Measurements from ENCODE around the gene ARHGEF12. TPM values are rescaled to one million over a fixed set of nuclear protein-coding genes. Genes with fewer than 3 reads are reported as not detected.

Gene ARHGEF12
- total RNA-seq = 145 TPM

DNA sequence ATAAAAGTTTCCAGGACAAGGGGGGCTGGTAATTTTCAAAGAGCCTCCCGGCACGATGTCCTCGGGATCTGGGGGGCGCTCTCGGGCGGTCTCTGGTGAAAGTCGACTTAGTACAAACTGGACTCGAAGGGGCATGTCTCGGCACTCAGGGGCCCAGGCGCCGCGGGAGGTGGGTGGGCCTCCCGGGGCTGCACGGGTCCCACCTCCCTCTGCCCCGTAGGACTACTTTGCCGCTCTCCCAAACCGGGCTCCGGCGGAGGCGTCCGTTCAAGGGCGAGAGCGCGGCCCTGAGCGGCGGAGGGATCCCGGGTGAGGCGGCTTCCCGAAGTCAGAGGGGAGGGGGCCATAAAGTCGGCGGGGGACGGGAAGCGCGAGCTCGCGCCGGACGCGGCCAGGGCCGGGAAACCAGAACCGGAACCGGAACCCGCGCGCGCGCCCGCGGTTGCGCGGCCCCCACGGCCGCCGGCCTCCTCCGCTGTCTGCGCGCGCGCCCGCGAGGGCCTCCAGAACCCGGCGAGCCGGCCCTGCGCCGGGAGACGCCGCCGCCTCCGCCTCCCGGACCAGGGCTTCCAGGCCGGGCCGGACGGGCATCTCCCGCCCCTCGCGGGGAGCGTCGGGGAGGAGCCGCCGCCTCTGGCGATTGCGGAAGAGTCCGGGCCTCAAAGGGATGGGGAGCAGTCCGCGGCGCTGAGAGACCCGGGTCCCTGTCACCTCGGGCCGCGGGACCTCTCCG, at the start of gene ARHGEF12:
TSS of gene ARHGEF12 (plus strand) at position 506 of the 733 bp plus-strand sequence. CDS start 831 bp downstream, outside the sequence.
- ATAC-seq (peak; percentile 89), DNase-seq (ENCODE audit: low spot score) (peak; percentile 98)
- intact Hi-C loops (cut with DNase I) = loop anchor here (10.0 kb wide), 1 partner anchor 89 kb away; no protein-coding TSS in a partner anchor

GRCh38 chr11:120288021-120288420, 48.2 kb upstream of the ARHGEF12 start:
- ATAC-seq = no peak
- no peak for DNase-seq (ENCODE audit: low spot score)
- intact Hi-C loops (cut with DNase I) = no loop called here

- no peak for ATAC-seq
- DNase-seq (ENCODE audit: low spot score) = no peak
- intact Hi-C loops (cut with DNase I) = no loop called here
These were observed 46.8 kb upstream of the ARHGEF12 start for GRCh38 chr11:120289426-120289825.

DNA sequence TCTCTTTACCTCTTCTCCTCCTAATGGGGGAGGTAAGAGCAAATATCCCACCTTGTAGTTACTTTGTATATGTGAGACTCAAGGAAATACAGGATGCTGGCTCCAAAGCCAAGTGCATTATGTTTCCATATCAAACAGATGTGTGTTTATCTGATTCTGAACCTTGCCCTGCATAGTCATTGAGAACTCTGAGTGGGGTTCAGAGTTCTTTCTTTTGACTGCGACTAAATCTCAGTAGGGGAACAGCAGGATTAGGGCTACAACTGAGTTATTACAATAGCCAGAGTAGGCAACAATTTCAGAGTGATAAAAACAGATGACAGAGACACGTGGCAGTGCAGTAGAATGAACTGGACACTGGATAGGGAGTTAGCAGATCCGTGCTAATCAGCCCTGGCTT, 45.3 kb upstream of the ARHGEF12 start:
- ATAC-seq (no peak), DNase-seq (ENCODE audit: low spot score) (no peak)
- intact Hi-C loops (cut with DNase I) = no loop called here

DNA sequence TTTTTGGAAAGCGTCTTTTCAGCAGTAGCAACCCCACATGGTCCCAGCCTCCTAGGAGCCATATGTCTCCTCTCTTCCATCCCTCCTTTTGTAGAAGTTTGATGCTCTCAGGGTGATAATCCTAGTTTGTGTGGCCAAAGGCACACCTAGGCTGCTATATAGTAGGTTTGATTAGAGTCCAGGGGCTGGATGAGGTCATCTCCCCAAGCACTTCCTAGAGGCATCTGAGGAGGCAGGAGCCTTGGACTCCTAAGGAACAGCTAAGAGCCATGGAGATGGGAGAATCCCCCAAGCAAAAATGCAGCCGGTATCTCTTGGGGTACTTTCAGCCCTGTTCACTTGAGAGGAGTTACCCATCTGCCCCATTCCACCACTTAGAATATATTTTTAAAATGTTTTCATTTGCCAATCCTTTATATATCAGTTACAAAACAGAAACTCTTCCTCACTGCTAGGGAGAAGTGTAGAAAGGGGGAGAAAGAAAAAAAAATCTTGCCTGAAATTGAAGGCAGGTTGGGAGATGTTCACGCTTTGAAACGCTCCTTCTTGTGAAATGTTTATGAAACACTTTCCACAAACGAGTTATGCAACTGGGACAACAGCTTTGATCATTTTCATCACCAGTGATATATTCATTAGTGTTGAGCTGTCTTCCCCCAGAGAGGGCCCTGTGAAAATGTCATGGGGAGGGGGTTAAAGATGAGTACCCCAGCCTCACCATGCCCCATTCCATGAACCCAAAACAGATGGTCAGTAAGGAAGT, 43.0 kb upstream of the ARHGEF12 start:
- DNase-seq (ENCODE audit: low spot score) = no peak

GRCh38 chr11:120294096-120294495, 42.1 kb upstream of the ARHGEF12 start:
- ATAC-seq = no peak
- intact Hi-C loops (cut with DNase I) = no loop called here
- no peak for DNase-seq (ENCODE audit: low spot score)

More for the DNA sequence above, 43.0 kb upstream of the ARHGEF12 start:
- ATAC-seq = no peak
- intact Hi-C loops (cut with DNase I) = no loop called here

GRCh38 chr11:120295099-120295498, 41.1 kb upstream of the ARHGEF12 start:
- no peak for DNase-seq (ENCODE audit: low spot score)
- intact Hi-C loops (cut with DNase I) = loop anchor here (5.0 kb wide), 1 partner anchor 123 kb away; no protein-coding TSS in a partner anchor
- ATAC-seq = no peak

DNA sequence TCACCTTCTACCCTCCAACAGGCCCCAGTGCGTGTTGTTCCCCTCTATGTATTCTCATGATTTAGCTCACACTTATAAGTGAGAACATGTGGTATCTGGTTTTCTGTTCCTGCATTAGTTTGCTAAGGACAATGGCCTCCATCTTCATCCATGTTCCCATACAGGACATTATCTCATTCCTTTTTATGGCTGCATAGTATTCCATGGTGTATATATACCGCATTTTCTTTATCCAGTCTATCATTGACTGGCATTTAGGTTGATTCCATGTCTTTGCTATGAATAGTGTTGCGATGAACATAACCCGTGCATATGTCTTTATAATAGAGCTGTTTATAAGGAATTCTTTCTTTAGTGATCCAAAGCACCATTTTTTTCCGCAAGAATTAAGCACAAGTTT, 39.7 kb upstream of the ARHGEF12 start:
- ATAC-seq = no peak
- intact Hi-C loops (cut with DNase I) = loop anchor here (5.0 kb wide), 1 partner anchor 124 kb away; no protein-coding TSS in a partner anchor

DNA sequence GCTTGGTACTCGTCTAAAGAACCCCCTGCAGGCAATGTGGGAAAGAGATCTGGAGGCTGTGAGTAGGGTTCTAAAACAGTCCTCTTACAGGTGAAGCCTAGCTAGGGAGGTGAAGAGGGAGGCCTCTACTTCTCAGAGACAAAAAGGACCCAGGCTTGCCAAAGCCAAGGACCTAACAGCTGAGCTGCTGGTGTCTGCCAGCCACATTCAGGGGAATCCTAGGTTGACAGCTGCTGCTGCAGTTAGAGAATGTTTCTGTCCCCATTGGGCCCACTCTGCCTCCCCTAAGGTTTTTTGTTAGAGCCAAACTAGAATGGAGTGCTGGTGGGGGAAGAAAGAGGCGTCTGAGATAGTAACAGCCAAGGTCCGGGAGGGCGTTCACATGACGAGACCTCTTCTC, 37.8 kb upstream of the ARHGEF12 start:
- intact Hi-C loops (cut with DNase I) = loop anchor here (5.0 kb wide), 1 partner anchor 126 kb away; no protein-coding TSS in a partner anchor
- no peak for DNase-seq (ENCODE audit: low spot score)

More for the DNA sequence above, 39.7 kb upstream of the ARHGEF12 start:
- DNase-seq (ENCODE audit: low spot score) = no peak

GRCh38 chr11:120302001-120302805, 34.0 kb upstream of the ARHGEF12 start:
- ATAC-seq (peak; percentile 5), DNase-seq (ENCODE audit: low spot score) (no peak)
- intact Hi-C loops (cut with DNase I) = loop anchor here (5.0 kb wide), 1 partner anchor 65 kb away; no protein-coding TSS in a partner anchor

More for the DNA sequence above, 37.8 kb upstream of the ARHGEF12 start:
- no peak for ATAC-seq

GRCh38 chr11:120303004-120303637, 33.1 kb upstream of the ARHGEF12 start:
- intact Hi-C loops (cut with DNase I) = loop anchor here (5.0 kb wide), 1 partner anchor 66 kb away; no protein-coding TSS in a partner anchor
- DNase-seq (ENCODE audit: low spot score) (peak; percentile 72), ATAC-seq (peak; percentile 80)

- ATAC-seq = no peak
- DNase-seq (ENCODE audit: low spot score) = no peak
- intact Hi-C loops (cut with DNase I) = loop anchor here (5.0 kb wide), 1 partner anchor 67 kb away; no protein-coding TSS in a partner anchor
These were observed 31.7 kb upstream of the ARHGEF12 start for GRCh38 chr11:120304526-120304925.

DNA sequence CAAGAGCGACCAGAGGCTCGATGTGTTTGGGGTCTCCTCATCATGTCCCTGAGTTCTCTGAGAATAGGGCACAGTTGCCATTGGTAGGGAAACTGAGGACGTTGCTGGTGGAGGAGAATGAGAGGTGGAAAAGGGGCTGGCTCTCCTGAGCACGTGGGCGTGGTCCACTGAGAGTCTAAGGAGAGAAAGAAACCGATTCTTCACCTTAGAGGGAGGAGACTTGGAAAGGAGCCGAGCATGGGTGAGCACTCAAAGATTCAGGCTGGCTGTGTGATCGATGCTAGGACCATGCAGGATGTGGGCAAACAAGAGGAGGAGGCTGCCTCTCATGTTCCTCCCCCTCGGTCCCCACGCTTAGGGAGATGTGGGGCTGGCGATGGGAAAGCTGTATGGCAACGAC, 30.9 kb upstream of the ARHGEF12 start:
- ATAC-seq = no peak
- intact Hi-C loops (cut with DNase I) = no loop called here
- DNase-seq (ENCODE audit: low spot score) = no peak

DNA sequence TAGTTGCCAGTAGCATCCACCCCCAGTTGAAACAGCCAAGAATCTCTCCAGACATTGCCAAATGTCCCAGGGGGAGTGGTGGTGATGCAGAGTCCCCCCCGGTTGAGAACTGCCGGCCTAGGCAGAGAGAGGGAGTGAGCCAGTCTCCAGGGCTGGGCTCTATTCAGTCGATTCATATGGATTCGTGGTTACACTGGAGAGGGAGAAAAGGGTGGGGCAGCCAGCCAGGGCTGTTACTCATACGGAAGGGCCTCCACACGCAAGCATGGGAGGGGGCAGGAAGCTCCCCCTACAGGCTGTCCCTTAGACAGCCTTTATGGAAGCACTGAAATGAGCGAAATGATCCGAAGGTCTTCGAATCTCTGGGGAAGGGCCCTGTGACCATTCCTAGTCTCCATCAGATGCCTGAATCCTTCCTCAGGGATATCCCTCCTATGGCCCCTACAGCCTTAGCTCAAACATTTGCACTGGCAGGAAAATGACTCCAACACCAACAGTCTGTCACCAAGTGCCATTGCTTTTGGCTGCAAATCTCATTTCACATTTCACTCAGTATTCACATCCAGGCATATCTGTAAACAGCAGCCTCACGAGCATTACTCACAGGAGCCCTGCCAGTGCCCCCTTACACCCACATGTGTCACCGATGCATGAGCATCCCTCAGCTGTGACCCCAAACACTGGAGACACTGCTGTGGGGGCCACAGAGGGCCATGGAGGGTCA, 29.5 kb upstream of the ARHGEF12 start:
- intact Hi-C loops (cut with DNase I) = no loop called here
- ATAC-seq = no peak
- DNase-seq (ENCODE audit: low spot score) = no peak

DNA sequence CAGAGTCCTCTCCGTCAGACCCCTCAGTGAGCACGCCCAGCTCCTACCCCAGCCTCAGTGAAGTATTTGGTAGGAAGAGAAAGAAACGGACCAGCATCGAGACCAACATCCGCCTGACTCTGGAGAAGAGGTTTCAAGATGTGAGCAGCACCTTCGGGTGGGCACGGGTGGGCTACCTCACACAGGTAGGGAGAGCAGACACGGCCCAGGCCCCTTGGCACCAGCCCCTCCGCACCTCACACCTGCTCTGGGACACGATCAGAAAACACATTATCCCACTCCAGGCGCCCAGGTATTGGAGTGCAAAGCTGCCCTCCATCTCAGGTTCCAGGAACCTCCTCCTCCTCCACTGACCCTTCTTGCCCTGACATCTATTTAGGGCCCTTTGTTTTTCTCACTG, 28.7 kb upstream of the ARHGEF12 start:
- no peak for DNase-seq (ENCODE audit: low spot score)
- intact Hi-C loops (cut with DNase I) = no loop called here
- ATAC-seq = no peak

DNA sequence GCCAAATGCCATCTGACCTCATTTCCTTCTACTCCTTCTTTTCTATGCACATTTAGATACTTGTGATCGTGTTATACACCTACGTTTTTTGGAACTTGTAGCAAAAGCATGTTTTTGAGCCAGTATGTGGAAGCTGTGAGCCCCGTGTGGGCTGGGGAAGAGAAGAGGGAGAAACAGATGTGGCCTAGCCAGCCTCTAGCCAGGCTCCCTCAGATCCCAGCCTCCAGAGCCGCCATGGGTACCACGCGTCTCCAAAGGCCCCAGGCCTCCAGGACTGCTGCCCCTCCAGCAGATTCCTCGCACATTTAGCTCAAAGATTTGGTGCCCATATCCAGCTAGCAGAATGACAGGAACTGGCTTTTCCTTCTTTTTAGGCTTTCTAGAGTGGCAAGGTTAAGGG, 28.1 kb upstream of the ARHGEF12 start:
- intact Hi-C loops (cut with DNase I) = no loop called here
- DNase-seq (ENCODE audit: low spot score) (no peak), ATAC-seq (no peak)

DNA sequence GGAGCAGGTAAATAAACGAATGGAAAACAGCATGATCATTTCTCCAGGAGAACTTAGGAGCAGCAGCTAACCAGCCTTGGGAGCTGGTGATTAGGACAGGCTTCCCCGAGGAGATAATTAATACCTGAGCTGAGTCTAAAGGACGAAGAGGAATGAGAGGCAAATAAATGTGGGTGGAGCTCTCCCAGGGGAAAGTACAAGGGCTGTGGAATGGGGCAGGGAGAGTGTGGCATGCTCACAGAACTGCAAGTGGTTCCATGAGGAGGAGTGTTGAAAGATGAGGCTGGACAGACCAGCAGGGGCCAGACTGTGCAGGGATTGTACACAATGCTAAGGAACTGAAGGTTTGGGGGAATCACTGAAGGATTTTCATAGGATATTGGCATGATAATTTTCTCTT, 25.3 kb upstream of the ARHGEF12 start:
- DNase-seq (ENCODE audit: low spot score) (no peak), ATAC-seq (no peak)
- intact Hi-C loops (cut with DNase I) = no loop called here

GRCh38 chr11:120314861-120315260, 21.4 kb upstream of the ARHGEF12 start:
- DNase-seq (ENCODE audit: low spot score) (no peak), ATAC-seq (no peak)
- intact Hi-C loops (cut with DNase I) = no loop called here

Data from sciatic nerve (tissue), 2 donors.